ENCODE data around the gene KLHL30.
A peak's percentile ranks its signal among the peaks of the same experiment; 100 is the strongest.

KLHL30 gene

GRCh38 chr2:238131761-238132462 lies 6.6 kb upstream of the KLHL30 start:
- DNase-seq, result no peak

DNA sequence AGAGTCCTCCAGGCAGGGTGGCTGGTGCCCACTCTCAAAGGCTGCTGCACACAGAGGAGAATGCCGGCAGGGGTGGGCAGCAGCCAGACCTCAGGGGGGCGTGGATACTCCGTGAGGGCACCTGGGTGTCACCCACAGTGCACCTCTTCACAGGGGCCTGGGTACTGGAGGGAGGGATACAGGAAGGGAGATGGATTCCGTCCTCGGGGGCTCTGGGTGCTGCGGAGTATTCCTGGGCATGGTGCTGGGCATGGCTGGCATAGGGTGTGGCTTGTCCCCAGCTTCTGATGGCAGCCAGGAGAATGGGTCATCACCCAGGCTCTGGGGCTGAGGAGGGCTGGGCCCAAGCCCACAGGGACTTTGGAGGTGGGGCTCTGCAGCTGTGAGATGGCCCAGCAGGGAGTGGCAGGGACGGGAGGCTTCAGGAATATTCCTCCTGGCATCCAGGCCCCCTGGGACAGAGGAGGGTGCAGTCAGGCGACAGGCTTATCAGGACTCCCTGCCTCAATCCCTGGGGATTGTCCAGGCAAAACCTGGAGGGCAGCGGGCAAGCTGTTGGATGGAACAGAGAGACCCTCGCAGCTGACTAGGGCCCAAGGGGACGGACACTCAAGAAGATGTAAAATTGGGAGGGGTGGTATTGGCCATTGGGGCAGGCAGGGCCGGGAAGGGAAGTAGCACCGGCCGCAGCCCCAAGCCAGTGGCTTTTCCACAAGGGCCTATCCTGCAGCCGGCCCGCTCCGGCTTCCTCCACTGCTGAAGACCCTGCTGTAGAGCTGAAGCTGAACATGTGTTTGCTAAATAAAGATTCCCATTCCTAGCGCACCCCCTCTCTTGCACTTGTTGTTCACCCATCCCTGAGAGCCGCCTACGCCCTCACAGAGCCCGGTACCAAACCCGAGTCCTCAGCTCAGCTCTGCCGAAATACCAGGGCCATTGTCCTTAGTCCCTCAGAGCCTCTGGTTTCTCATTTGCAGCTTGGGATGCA lies 5.7 kb upstream of the KLHL30 start:
- no peak for DNase-seq

- DNase-seq, result peak; percentile 74
Observed at GRCh38 chr2:238133499-238134392, 4.7 kb upstream of the KLHL30 start.

GRCh38 chr2:238134393-238134785 lies 4.1 kb upstream of the KLHL30 start:
- no peak for DNase-seq

DNA sequence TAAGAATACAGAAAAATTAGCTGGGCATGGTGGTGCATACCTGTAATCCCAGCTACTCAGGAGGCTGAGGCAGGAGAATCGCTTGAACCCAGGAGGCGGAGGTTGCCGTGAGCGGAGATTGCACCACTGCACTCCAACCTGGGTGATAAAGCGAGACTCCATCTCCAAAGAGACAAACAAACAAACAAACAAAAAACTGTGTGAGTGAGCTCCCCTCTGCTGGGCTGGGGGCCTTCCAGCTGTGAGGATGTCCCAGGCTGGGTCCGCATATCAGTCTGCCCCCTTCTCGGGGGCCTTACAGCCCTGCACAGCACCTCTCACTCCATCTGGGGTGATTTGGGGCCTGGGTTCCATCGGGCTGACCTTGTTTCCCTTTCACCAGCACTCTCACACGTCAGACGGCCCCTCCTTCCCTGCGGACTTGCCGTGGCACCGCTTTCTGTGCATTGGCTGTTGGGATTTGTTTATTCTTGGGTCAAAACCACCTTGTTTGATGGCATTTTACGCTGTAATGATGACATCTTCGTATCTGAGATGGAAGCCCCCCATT lies 2.8 kb upstream of the KLHL30 start:
- no peak for DNase-seq

DNA sequence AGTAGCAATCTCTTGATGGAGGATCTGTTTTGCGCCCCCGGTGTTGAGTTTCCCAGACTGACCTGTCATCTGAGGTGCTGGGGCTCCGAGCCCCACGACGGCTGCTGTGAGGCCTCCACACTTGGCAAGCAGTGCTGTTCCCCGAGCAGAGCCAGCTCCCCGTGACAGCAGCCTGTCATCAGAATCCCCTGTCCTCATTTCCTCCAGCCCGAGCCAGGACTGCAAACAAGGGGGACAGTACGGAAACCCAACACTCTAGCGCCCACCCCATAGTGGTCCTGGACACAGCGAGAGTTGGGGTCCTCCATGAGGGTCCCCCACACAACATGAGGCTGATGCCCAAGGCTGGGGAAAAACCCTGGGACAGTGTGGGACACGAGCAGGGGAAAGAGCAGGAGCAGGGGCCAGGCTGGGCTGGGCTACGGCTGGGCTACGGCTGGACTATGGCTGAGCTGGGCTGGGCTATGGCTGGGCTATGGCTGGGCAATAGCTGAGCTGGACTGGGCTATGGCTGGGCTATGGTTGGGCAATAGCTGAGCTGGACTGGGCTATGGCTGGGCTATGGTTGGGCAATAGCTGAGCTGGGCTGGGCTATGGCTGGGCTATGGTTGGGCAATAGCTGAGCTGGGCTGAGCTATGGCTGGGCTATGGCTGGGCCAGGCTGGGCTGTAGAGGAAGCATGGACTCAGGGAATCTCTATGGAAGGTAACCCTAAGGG lies 1.5 kb upstream of the KLHL30 start:
- no peak for DNase-seq

- no peak for DNase-seq
Observed at GRCh38 chr2:238137885-238138284, 583 bp upstream of the KLHL30 start.

GRCh38 chr2:238139196-238140039 lies 950 bp downstream of the KLHL30 start:
- DNase-seq, result no peak

DNA sequence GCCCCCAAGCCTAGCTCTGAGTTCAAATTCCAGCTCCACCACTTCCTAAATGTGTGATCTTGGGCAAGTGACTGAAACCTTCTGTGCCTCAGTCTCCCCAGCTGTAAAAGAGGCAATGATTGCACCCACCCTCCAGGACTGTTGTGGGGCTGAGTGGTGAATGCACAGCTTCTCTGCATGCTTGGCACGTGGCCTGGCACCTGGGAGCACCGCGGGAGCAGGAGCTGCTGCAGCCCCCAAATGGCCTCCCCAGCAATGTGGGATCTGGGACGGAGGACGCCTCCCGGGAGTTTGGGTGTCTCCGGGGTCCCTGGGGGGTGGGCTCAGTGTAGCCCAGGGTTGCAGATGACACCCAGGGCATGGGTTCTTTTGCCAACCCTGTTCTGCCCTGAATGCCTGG lies 1.6 kb downstream of the KLHL30 start:
- no peak for DNase-seq

DNA sequence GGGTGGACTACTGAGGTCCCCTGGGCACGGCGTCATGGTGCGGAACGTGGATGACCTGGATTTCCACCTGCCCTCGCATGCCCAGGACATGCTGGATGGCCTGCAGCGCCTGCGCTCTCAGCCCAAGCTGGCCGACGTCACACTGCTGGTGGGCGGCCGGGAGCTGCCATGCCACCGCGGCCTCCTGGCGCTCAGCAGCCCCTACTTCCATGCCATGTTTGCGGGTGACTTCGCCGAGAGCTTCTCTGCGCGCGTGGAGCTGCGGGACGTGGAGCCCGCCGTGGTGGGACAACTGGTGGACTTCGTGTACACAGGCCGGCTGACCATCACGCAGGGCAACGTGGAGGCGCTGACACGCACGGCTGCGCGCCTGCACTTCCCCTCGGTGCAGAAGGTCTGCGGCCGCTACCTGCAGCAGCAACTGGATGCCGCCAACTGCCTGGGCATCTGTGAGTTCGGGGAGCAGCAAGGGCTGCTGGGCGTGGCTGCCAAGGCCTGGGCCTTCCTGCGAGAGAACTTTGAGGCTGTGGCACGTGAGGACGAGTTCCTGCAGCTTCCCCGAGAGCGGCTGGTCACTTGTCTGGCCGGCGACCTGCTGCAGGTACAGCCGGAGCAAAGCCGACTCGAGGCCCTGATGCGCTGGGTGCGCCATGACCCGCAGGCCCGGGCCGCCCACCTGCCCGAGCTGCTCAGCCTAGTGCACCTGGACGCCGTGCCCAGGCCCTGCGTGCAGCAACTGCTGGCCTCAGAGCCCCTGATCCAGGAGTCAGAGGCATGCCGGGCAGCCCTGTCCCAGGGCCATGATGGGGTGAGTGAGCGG lies 2.5 kb downstream of the KLHL30 start:
- DNase-seq, result no peak

- DNase-seq, result no peak
Observed at GRCh38 chr2:238141541-238142318, 3.3 kb downstream of the KLHL30 start.

- DNase-seq, result no peak
Observed at GRCh38 chr2:238142382-238143205, 4.1 kb downstream of the KLHL30 start.

- peak; percentile 89 for DNase-seq
Observed at GRCh38 chr2:238143239-238143951, 4.9 kb downstream of the KLHL30 start.

DNA sequence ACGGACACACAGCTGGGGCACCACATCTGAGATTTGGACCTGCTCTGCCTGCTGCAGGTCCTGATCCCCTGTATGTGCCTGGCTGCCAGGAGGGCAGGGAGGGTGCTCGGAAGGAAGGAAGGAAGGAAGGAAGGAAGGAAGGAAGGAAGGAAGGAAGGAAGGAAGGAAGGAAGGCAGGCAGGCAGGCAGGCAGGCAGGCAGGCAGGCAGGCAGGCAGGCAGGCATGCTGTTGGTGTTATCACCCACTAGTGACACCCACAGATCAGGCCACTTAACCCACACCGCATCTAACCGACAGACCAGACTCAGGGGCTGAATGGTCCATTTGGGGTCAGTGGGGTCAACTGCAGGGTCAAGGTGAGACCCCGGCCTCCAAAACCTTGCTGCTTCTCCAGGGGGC lies 5.8 kb downstream of the KLHL30 start:
- DNase-seq, result no peak

GRCh38 chr2:238145046-238145445 lies 6.6 kb downstream of the KLHL30 start:
- DNase-seq, result no peak

DNA sequence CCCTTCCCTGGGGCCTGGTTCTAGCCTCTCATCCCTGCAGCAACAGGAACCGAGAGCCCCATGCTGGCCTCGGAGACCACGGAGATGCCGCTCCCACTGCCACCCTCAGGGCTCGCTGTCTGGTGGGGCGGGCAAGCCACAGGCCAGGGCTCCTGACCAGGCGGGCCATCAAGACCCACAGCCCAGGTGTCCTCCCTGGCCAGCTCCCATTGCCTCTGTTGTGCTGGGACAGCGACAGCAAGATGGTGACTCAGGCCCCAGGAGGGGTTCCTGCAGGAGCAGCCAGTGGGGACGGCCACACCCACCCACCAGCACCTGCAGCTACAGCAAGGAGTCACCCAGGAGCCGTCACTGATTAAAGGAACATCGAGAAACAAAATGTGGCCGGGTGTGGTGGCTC lies 7.4 kb downstream of the KLHL30 start:
- DNase-seq, result no peak

DNA sequence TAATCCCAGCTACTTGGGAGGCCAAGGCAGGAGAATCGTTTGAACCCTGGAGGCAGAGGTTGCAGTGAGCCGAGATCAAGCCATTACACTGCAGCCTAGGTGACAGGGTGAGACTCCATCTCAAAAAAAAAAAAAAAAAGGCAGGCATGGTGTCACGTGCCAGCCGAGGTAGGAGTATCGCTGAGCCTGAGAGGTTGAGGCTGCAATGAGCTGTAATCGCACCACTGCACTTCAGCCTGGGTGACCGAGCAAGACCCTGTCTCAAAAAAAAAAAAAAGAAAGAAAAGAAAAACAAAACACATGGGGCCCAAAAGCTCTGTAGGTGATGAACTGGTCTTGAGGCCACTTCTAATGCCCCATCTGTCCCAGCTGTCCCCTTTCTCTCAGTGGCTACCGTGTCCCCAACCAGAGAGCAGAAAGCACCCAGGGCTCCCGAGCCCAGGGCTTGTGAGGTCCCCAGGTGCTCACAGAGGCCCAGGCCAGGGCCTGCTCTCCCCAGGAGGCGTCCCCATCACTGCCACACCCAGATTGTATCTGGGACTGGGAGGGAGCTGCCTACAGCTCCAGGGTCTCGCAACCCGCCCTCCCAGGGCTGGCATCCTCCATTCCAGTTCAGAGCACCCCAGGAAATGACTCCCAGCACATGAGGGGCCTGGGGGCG lies 8.5 kb downstream of the KLHL30 start:
- DNase-seq, result no peak

Measured in 8988T (cell line).